Activated CD4-positive, alpha-beta memory T cell treated with anti-CD3 and anti-CD28 coated beads for 36 hours (primary cell): ENCODE measurements around the gene ARHGDIB. TPM values are rescaled to one million over a fixed set of nuclear protein-coding genes. Genes with fewer than 3 reads are reported as not detected.

ENCODE experiments used
- CTCF ChIA-PET: fragments of 350-600 bp; sonication (Branson Sonifier 250); formaldehyde crosslinking; loops from one replicate; lab custom pipeline; 2021; ENCODE audit warnings: antibody characterized with exemption, inconsistent platforms; lab: Charles Lee
- POLR2A ChIA-PET: fragments of 350-600 bp; sonication (Branson Sonifier 250); formaldehyde crosslinking; loops from one replicate; lab custom pipeline; 2021; ENCODE audit warnings: antibody characterized with exemption; lab: Charles Lee
- DNase-seq: peaks from one replicate; pipeline ENCODE4 v3.0.0-alpha.2; 2020
- H3K27ac Mint-ChIP-seq: one replicate; pipeline ENCODE4 v1.8.0; 2021; ENCODE audit warnings: mixed read lengths
- H3K27me3 Mint-ChIP-seq: one replicate; pipeline ENCODE4 v1.8.0; 2021; ENCODE audit warnings: mixed read lengths
- H3K36me3 Mint-ChIP-seq: one replicate; pipeline ENCODE4 v1.8.0; 2021; ENCODE audit warnings: mixed read lengths
- H3K4me1 Mint-ChIP-seq: one replicate; pipeline ENCODE4 v1.8.0; 2021; ENCODE audit warnings: low read depth, mixed read lengths
- H3K4me3 Mint-ChIP-seq: one replicate; pipeline ENCODE4 v1.8.0; 2021; ENCODE audit warnings: mild to moderate bottlenecking, mixed read lengths
- H3K9me3 Mint-ChIP-seq: one replicate; pipeline ENCODE4 v1.8.0; 2021; ENCODE audit warnings: mixed read lengths
- intact Hi-C: fragments of 100-400 bp; cut with micrococcal nuclease; formaldehyde crosslinking; loops from one replicate; pipeline ENCODE4 v1.15.1; 2023
- total RNA-seq, 2 experiments: library from RNA; stranded (reverse); gene quantifications; one replicate each; pipeline ENCODE4 v1.2.3, GENCODE V29; 2021

ARHGDIB gene
- total RNA-seq, 2 experiments from 2014 or later: 640 to 644 TPM

- Mint-ChIP-seq H3K4me3 (peak overlapping the region; percentile 80), H3K4me1 (peaks cover 68% of the 10 kb centered on the region), H3K9me3 (no peaks in the 10 kb centered on the region), H3K27ac (peak overlapping the region; percentile 99), H3K36me3 (peaks cover 80% of the 10 kb centered on the region), H3K27me3 (no peaks in the 10 kb centered on the region)
- ChIA-PET CTCF (interaction anchor here (3.7 kb wide), 1 partner anchor 10 kb away, joined by 21 read pairs; the partner anchor contains the start of gene ERP27), POLR2A (interaction anchor here (0.8 kb wide), 1 partner anchor 11 kb away, joined by 3 read pairs; no protein-coding TSS in a partner anchor)
- no peak for DNase-seq
- intact Hi-C loops: loop anchor here (5.0 kb wide), 1 partner anchor 35 kb away; no protein-coding TSS in a partner anchor
Observed at GRCh38 chr12:14946861-14947260, 14.5 kb downstream of the ARHGDIB start.

- DNase-seq: no peak
- Mint-ChIP-seq H3K4me1 (peaks cover 61% of the 10 kb centered on the region), H3K4me3 (no peak overlapping the region), H3K9me3 (no peaks in the 10 kb centered on the region), H3K27ac (peak overlapping the region; percentile 99), H3K27me3 (no peaks in the 10 kb centered on the region), H3K36me3 (peaks cover 83% of the 10 kb centered on the region)
- ChIA-PET POLR2A (interaction anchor here (0.8 to 1.6 kb wide), 2 partner anchors 12 to 17 kb away, joined by 3 to 5 read pairs; no protein-coding TSS in a partner anchor), CTCF (interaction anchor here (3.7 kb wide), 1 partner anchor 9 kb away, joined by 21 read pairs; the partner anchor contains the start of gene ERP27)
- intact Hi-C loops: loop anchor here (5.0 kb wide), 1 partner anchor 36 kb away; no protein-coding TSS in a partner anchor
Observed at GRCh38 chr12:14946162-14946561, 15.2 kb downstream of the ARHGDIB start.

GRCh38 chr12:14942196-14942931 lies 19.0 kb downstream of the ARHGDIB start:
- H3K4me1 Mint-ChIP-seq: peaks cover 57% of the 10 kb centered on the region
- CTCF ChIA-PET: no interaction called here

GRCh38 chr12:14941369-14941768 lies 20.0 kb downstream of the ARHGDIB start:
- H3K27me3 Mint-ChIP-seq: no peaks in the 10 kb centered on the region
- H3K27ac Mint-ChIP-seq: no peak overlapping the region
- ChIA-PET POLR2A (interaction anchor here (1.0 kb wide), 1 partner anchor 19 kb away, joined by 3 read pairs; no protein-coding TSS in a partner anchor), CTCF (no interaction called here)
- H3K36me3 Mint-ChIP-seq: peaks cover 60% of the 10 kb centered on the region
- intact Hi-C loops: no loop called here
- H3K9me3 Mint-ChIP-seq: no peaks in the 10 kb centered on the region
- DNase-seq: no peak
- H3K4me1 Mint-ChIP-seq: peaks cover 53% of the 10 kb centered on the region
- no peak overlapping the region for H3K4me3 Mint-ChIP-seq

More at GRCh38 chr12:14942196-14942931, 19.0 kb downstream of the ARHGDIB start:
- H3K36me3 Mint-ChIP-seq: peaks cover 70% of the 10 kb centered on the region
- no peak overlapping the region for H3K4me3 Mint-ChIP-seq
- H3K9me3 Mint-ChIP-seq: no peaks in the 10 kb centered on the region
- no peaks in the 10 kb centered on the region for H3K27me3 Mint-ChIP-seq
- POLR2A ChIA-PET: no interaction called here
- intact Hi-C loops: no loop called here
- peak overlapping the region; percentile 46 for H3K27ac Mint-ChIP-seq
- no peak for DNase-seq

- Mint-ChIP-seq H3K27ac (peak within 1 kb of the TSS; percentile 76), H3K4me1 (peaks cover 38% of the 10 kb centered on the region), H3K4me3 (no peak within 1 kb of the TSS), H3K9me3 (no peaks in the 10 kb centered on the region), H3K36me3 (peaks cover 33% of the 10 kb centered on the region), H3K27me3 (no peaks in the 10 kb centered on the region)
- POLR2A ChIA-PET: interaction anchor here (3.0 kb wide), 1 partner anchor 10 kb away, joined by 14 read pairs; no protein-coding TSS in a partner anchor
- CTCF ChIA-PET: interaction anchor here (0.7 to 4.8 kb wide), 9 partner anchors 9 to 163 kb away, joined by 3 to 41 read pairs (median 4); partner anchors contain the start of gene ARHGDIB
- no peak for DNase-seq
- intact Hi-C loops: no loop called here
Observed at GRCh38 chr12:14938301-14938700, 23.1 kb downstream of the ARHGDIB start, which contains the start of gene ERP27. TSS of gene ERP27 (minus strand) at chr12:14938537. CDS start at chr12:14938508, 29 bp downstream.

GRCh38 chr12:14937689-14938088 lies 23.7 kb downstream of the ARHGDIB start:
- H3K4me3 Mint-ChIP-seq: no peak overlapping the region
- intact Hi-C loops: loop anchor here (2.0 kb wide), 2 partner anchors 17 to 57 kb away; no protein-coding TSS in a partner anchor
- CTCF ChIA-PET: interaction anchor here (0.5 to 4.8 kb wide), 12 partner anchors 10 to 163 kb away, joined by 3 to 41 read pairs (median 4); partner anchors contain the start of gene ARHGDIB
- POLR2A ChIA-PET: interaction anchor here (1.9 to 3.0 kb wide), 2 partner anchors 10 to 11 kb away, joined by 4 to 14 read pairs; no protein-coding TSS in a partner anchor
- H3K4me1 Mint-ChIP-seq: peaks cover 38% of the 10 kb centered on the region
- peak; percentile 33 for DNase-seq
- peak overlapping the region; percentile 50 for H3K27ac Mint-ChIP-seq
- no peaks in the 10 kb centered on the region for H3K27me3 Mint-ChIP-seq
- H3K36me3 Mint-ChIP-seq: peaks cover 31% of the 10 kb centered on the region
- no peaks in the 10 kb centered on the region for H3K9me3 Mint-ChIP-seq

- no peak overlapping the region for H3K4me3 Mint-ChIP-seq
- ChIA-PET CTCF (interaction anchor here (0.5 to 4.8 kb wide), 8 partner anchors 10 to 142 kb away, joined by 3 to 41 read pairs (median 4); partner anchors contain the start of gene ARHGDIB), POLR2A (interaction anchor here (1.6 to 1.9 kb wide), 2 partner anchors 11 to 25 kb away, joined by 3 to 4 read pairs; partner anchors contain the start of gene ARHGDIB)
- peaks cover 37% of the 10 kb centered on the region for H3K4me1 Mint-ChIP-seq
- no peak overlapping the region for H3K27ac Mint-ChIP-seq
- H3K27me3 Mint-ChIP-seq: no peaks in the 10 kb centered on the region
- intact Hi-C loops: loop anchor here (2.0 kb wide), 2 partner anchors 16 to 58 kb away; no protein-coding TSS in a partner anchor
- no peaks in the 10 kb centered on the region for H3K9me3 Mint-ChIP-seq
- DNase-seq: no peak
- H3K36me3 Mint-ChIP-seq: peaks cover 29% of the 10 kb centered on the region
Observed at GRCh38 chr12:14937014-14937413, 24.4 kb downstream of the ARHGDIB start.

GRCh38 chr12:14936224-14936861 lies 25.1 kb downstream of the ARHGDIB start:
- H3K27ac Mint-ChIP-seq: no peak overlapping the region
- ChIA-PET CTCF (interaction anchor here (0.6 to 4.8 kb wide), 5 partner anchors 11 to 90 kb away, joined by 3 to 41 read pairs (median 6); no protein-coding TSS in a partner anchor), POLR2A (interaction anchor here (1.6 to 1.9 kb wide), 2 partner anchors 12 to 26 kb away, joined by 3 to 4 read pairs; partner anchors contain the start of gene ARHGDIB)
- no peak for DNase-seq
- peaks cover 36% of the 10 kb centered on the region for H3K4me1 Mint-ChIP-seq
- intact Hi-C loops: loop anchor here (2.0 kb wide), 2 partner anchors 16 to 58 kb away; no protein-coding TSS in a partner anchor
- no peaks in the 10 kb centered on the region for H3K9me3 Mint-ChIP-seq
- peaks cover 26% of the 10 kb centered on the region for H3K36me3 Mint-ChIP-seq
- H3K4me3 Mint-ChIP-seq: no peak overlapping the region
- no peaks in the 10 kb centered on the region for H3K27me3 Mint-ChIP-seq

GRCh38 chr12:14935031-14935430 lies 26.4 kb downstream of the ARHGDIB start:
- intact Hi-C loops: no loop called here
- Mint-ChIP-seq H3K4me1 (peaks cover 30% of the 10 kb centered on the region), H3K27me3 (no peaks in the 10 kb centered on the region), H3K9me3 (no peaks in the 10 kb centered on the region), H3K4me3 (no peak overlapping the region), H3K27ac (no peak overlapping the region), H3K36me3 (peaks cover 18% of the 10 kb centered on the region)
- DNase-seq: no peak
- POLR2A ChIA-PET: no interaction called here
- CTCF ChIA-PET: interaction anchor here (0.6 to 3.6 kb wide), 2 partner anchors 10 to 12 kb away, joined by 3 to 21 read pairs; no protein-coding TSS in a partner anchor

GRCh38 chr12:14934511-14934910 lies 26.9 kb downstream of the ARHGDIB start:
- ChIA-PET CTCF (interaction anchor here (0.6 kb wide), 1 partner anchor 10 kb away, joined by 3 read pairs; no protein-coding TSS in a partner anchor), POLR2A (no interaction called here)
- peaks cover 25% of the 10 kb centered on the region for H3K4me1 Mint-ChIP-seq
- H3K4me3 Mint-ChIP-seq: no peak overlapping the region
- no peak overlapping the region for H3K27ac Mint-ChIP-seq
- no peaks in the 10 kb centered on the region for H3K27me3 Mint-ChIP-seq
- intact Hi-C loops: no loop called here
- no peak for DNase-seq
- H3K36me3 Mint-ChIP-seq: peaks cover 14% of the 10 kb centered on the region
- no peaks in the 10 kb centered on the region for H3K9me3 Mint-ChIP-seq
